Stimulated activated CD4-positive, alpha-beta T cell treated with anti-CD3 and anti-CD28 coated beads, Interleukin-4, amount 100 ng/mL, for 1 hour (primary cell): ENCODE data around the gene CD46.

Source experiments
- DNase-seq: peaks from one replicate; pipeline ENCODE4 v3.0.0-alpha.2; 2020

The CD46 gene

DNA sequence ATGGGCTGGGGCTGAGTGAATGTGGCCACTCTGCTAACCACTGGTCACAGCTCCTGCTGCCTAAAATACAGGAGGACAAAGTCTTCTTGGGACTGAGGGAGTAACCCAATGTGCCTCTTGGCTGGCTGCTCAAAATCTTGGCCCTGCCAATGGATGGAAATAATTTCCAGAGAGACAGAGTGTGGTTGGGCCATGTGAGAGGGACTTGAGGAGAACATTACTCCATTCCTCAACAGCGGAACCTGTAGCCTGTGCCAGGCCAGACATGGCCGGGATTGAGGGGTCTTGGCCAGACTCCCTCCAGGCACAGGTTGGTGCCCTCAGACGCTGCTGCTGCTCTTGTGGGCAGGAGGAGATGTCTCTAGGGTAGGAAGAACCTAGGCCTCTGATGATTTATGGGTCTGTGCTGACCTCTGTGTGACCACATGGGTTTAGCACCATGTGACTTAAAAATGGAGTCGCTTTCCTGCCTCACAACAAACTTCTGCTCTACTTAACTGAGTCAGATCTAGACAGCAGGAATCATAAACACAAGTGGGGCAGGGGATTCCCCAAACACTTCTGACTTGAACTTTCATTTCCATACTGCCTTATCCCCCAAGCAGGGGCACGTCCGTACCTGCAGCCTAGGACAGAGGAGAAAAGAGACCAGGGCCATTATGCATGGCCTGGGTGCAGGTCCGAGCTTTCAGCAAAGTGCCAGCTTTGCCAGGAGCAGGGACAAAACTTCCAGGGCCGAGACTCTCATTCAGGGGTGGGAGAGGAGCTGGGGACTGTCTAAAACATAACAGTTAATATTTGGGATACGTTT lies 79.9 kb downstream of the CD46 start:
- DNase-seq: peak; percentile 40

DNA sequence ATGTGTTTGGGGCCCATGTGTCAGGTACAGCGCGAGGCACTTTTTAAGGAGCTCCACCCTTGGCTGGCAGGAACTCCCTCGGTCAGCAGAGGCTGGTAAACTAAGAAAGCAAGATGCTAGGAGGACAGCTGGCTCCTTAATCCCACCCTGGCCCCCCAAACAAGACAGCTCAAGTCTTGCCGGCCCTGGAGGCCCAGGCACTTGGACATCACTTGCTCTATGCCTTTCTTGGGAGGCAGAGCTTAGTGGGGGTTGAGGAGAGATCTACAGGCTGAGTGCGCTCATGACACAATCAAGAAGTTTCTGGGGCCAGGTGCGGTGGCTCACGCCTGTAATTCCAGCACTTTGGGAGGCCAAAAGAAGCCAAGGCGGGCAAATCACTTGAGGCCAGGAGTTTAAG lies 80.9 kb downstream of the CD46 start:
- no peak for DNase-seq

DNA sequence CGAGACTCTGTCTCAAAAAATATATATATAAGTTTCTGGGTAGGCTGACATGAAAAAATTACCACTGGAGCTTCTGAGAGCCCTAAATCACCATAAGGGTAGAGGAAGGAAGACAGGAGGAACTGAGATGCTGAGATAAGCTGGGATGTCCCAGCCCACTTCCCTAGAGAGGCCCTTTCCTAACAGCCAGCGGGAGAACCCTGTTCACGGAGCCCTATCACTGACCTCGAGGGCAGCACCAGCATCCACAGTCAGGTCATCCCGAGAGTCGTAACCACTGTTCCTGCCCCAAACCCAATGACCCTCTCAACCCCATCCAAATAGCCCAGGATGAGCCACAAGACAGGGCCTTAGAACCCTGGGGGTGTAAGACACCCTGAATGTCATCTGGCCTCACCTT lies 81.5 kb downstream of the CD46 start:
- no peak for DNase-seq

DNA sequence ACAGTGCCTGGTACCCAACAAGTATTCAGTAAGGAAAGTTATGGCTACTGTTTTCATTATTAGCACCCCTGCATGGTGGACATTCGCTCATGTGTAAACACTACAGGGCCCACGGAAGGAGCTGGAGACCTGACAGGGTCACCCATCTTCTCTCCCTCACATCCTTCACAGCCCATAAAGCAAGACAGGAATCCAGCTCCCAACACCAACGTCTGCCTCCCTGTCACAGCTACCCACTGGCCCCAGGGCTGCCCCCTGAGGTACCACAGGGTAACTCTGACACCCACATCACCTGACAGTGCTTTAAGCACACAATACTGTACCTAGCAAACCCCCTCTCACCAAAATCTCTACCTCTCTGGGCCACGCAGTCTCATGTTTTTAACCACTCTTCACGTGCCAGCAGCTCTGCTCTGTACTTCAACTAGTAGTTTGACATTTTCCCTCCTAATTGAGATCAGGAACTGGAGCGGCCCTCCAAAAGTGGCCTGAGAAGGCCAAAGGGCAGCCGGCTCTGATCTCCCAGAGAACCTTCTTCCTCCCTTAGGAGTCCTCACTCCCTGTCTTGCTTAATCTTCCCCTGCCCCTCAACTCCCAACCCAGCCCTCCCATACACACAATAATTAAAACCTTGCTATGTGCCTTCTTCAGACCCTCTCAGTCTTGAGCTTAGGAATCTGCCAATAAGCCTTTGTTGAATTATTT lies 82.3 kb downstream of the CD46 start:
- DNase-seq: no peak

DNA sequence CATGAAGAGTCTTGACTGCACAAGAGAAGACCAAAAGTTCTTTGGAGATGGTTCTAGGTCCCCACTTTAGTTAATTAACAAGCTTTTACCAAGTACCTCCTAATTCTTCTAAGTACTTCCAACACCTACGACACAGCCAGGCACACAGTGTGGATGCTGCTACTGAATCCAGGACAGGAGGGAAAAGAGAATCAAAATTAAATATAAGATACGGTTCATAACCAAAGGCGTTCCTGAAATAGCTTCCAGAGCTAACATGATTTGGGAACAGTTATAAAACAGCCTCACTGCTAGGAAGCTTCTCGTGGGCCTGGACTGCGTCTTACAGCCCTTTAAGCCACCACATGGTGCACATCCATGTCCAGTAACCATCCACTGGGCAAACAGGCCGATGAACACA lies 84.1 kb downstream of the CD46 start:
- DNase-seq: no peak

DNA sequence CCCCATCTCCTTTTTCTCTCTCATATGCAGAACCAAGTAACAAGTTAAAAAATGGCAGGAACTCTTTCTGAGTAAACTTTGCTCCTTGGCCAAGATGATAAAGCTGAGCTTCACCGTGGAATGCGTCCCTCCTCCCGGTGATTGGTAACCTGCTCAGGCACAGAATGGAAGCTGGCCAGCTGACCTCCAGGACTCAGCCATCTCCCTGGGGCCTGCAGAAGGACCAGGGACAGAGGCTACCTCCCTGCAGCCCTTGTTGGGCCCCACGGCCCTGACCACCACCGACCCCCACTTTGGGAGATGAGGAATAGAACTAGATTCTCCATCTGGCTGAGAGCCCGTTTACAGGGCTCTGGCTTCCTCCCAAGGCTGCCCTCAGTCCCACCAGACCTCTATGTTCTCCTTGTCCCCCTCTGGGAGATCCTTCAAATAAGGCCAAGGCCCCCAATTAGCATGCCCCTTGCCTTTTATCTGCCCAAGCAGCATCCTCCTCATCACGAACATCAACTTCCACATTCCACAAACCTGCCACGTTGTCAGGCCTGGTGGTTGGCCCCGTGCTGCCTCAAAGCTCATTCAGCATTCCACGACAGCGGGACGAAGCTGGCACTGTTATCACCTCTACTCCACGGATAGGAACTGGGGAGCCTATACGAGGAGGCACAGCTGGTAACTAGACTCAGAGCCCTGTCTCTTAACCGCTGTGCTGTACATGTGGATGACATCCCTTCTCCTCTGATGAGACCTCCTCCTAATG lies 84.9 kb downstream of the CD46 start:
- DNase-seq: no peak

DNA sequence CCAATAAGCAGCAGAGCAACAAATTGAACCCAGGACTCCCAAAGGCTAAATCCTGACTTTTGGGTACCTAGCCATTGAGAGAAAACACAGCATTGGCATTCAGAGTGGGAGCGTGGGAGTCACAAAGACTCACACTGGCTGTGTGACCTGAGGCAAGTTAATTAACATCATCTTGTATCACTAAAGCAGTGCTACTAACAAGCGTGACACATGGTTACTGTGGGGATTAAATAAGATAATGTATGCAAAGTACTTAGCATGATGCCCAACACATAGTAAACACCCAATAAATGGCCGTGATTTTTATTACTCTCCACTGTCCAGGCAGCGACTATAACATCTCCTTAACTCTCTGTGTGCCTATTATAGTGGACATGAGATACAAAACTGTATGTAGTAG lies 85.8 kb downstream of the CD46 start:
- DNase-seq: no peak

DNA sequence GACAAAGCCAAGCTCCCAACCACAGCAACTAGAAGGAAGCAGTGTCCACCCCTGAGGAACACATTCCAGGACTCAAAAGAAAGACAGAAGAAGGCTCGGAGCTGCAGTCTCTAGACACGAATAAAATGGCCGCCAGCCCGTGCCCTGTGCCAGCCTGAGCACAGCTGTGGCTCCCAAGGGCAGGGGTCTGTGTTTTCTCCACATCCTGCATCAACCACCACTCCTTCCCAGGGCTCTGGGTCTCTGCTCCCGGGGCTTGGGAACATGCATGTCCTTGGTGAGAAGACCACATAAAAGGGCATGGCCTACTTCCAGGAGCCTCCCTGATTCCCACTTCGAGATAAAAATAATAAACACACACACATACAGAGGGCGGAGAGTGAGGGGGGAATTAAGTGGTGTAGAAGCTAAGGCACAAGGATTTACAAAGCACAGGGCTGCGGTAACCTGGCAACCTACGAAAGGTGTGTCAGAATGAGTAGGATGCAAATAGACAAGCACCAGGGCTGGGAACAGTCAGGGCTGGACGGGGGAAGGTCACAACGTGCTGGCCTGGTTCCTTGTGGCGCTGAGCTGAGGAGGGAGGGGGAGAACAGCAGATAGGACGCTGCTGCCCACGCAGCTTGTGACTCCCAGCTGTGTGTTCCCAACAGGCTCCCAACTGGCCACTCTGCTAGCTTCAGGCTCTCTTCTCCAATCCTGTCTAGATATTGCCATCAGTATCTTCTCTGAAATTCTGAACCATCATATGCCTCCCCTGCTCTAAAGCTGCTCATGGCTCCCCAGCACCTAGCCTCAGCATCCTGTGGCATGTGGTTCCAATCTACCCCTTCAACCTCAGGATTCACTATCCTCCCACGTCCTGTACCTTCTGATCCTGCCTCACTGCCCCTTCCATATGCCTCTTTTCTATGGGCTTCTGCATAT lies 86.6 kb downstream of the CD46 start:
- no peak for DNase-seq

DNA sequence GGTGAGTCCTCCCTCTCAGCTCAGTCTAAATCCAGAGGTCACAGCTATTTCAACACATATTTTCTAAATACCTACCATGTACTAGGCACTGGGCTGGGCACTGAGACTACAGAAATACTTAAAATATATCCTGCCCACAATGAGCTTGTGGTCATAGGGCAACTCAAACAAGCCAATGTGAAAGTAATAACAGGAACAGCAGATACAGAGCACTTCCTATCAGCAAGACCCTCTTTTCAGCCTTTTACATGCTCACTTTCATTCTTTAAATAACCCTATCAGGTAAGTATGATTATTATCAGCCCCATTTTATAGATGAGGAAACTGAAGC lies 87.2 kb downstream of the CD46 start:
- no peak for DNase-seq

DNA sequence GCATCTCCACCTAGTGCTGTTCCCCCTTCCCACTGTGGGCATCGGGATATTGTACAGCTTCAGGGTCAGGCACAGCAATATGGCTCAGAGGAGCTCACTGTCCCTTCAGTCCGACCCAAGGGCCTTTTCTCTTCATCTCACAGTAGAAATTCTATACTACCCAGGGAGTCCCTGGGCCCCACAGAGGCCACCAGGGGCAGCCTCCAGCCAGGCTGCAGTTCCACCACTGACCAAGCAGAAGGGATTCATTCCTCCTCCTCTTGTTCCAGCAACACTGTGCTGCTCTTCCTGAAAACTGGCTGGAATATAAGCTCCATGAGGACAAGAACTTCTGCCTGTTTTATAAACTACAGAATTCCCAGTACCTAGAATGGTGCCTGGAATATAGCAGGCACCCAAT lies 88.5 kb downstream of the CD46 start:
- DNase-seq: no peak

DNA sequence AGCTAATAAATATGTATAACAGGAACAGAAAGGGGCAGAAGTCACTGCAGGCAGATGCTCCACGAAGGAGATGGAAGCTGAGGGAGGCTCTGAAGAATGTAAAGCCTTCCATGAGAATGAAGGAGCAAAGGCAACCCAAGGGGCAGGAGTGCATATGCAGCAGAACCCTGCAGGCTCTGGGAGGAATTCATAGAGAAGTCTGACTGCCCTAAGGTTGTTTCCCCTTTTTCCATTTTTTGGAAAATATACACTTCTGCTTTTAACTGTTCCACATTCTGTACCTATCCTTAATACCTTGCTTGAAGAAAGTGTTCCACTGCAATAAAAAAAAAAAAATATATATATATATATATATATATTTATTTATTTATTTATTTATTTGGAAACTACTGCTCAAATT lies 89.4 kb downstream of the CD46 start:
- DNase-seq: no peak

DNA sequence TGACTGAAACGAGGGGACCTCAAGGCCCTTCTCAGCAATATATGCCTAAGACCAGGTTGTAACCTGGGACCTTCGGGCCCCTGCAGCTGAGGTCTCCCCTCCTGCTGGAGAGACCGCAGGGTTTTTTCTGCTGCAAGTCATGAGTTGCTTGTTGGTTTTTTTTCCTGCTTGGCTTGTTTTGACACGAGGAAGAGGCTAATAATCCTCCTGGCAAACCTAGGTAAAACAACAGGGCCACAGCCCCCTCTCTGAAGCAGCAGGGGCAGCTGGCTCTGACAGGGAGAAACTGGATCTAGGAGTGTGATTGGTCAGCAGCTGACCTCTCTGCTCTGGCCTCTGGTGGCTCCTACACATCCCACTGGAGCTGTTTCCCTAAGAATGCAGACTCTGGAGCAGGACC lies 90.0 kb downstream of the CD46 start:
- no peak for DNase-seq

DNA sequence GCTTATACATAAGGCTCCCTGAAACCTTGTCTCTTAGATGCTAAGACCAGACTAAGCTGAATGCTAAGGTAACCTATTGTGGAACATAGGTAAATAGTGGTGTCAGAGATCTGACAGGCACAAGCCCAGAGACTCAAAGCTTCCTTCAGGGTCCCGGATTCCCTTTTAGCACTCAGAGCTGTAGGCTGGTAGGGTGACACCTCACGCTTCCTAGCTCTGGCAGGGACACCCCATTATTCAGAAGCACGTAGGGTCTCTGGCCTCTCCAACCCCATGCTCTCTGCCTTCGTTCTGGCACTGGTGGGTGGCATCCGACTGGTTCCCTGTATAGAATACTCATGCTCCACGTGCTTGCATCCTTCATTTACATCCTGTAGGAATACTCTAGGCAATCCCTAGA lies 90.7 kb downstream of the CD46 start:
- DNase-seq: no peak

DNA sequence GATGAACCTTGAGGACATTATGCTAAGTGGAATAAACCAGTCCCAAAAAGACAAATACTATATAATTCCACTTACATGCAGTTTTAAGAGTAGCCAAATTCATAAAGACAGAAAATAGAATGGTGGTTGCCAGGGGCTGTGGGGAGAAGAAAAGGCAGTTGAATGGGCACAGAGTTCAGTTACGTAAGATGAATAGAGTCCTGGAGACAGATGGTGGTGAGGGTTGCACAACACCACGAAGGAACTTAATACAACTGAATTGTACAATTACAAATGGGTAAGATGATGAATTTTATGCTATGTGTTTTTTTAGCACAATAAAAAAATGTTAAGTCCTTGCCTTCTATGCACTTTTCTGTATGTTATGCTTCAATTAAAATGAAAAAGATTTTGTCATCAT lies 92.5 kb downstream of the CD46 start:
- DNase-seq: no peak
